ENCODE data around the gene AGXT.

Gene AGXT

GRCh38 chr2:240873098-240873788, 4.6 kb downstream of the AGXT start:
- H3K27ac ChIP-seq = no peak overlapping the region
- TF ChIP-seq, protein P1, sequence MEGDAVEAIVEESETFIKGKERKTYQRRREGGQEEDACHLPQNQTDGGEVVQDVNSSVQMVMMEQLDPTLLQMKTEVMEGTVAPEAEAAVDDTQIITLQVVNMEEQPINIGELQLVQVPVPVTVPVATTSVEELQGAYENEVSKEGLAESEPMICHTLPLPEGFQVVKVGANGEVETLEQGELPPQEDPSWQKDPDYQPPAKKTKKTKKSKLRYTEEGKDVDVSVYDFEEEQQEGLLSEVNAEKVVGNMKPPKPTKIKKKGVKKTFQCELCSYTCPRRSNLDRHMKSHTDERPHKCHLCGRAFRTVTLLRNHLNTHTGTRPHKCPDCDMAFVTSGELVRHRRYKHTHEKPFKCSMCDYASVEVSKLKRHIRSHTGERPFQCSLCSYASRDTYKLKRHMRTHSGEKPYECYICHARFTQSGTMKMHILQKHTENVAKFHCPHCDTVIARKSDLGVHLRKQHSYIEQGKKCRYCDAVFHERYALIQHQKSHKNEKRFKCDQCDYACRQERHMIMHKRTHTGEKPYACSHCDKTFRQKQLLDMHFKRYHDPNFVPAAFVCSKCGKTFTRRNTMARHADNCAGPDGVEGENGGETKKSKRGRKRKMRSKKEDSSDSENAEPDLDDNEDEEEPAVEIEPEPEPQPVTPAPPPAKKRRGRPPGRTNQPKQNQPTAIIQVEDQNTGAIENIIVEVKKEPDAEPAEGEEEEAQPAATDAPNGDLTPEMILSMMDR (conservative IDR thresholded peaks at IDR 0.05) = no peak

DNA sequence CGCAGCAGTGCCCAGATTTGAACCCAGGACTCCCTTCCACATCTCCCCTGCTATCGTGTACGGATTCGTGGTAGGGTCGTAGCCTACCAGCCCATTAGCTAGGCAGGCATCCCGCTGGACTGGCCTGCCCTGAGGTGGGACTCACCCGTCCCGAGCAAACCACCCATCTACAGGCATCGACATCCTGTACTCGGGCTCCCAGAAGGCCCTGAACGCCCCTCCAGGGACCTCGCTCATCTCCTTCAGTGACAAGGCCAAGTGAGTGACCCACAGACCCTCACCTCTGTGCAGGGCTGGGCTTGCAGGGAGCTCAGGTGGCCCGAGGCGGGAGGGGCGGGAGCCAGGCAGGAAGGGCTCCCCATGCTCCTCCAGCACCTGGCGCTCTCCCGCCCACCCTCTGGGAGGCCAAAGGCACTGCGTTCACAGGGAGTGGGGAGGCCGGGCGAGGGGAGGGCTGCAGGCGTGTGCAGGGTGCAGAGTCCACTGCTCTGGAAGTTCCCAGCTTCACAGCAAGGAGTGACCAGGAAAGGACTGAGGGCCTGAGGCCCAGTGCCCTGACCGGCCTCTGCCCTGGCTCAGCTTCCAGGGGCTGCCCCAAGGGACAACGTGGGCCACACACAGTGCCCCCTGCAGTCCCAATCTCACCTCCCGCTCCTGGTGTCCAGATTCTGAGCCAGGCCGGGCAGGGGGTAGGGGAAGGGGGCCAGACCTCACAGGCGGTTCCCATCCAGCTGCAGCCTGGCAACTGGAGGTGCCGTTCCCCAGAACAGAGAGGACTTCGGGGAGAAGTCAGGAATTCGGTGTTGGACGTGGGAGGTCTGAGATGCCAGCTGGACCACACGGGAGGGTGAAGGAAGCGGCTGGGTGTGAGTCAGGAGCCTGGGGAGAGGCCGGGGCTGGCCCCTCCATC, 5.4 kb downstream of the AGXT start:
- TF ChIP-seq, protein P1 (conservative IDR thresholded peaks at IDR 0.05) = no peak
- no peak overlapping the region for H3K27ac ChIP-seq

DNA sequence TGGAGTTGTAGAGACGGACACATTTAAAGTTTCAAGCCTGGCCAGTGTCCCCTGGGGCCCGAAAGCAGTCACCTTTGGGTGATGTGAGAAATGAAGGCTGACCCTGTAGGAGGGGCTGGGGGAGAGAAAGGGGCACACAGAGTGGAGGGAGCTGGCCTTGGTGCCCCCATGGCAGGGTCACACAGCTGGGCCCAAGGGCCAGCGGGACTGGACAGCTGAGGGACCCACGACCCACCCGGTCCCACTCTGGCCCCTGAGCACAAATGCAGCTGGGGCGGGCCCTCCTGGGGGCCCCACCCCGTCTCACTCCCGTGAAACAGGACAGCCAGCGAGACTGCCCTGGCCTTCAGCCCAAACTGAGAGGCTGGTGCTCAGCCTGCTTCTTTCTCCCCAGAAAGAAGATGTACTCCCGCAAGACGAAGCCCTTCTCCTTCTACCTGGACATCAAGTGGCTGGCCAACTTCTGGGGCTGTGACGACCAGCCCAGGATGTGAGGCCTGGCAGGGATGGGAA, 6.1 kb downstream of the AGXT start:
- TF ChIP-seq, protein P1 (conservative IDR thresholded peaks at IDR 0.05) = no peak
- H3K27ac ChIP-seq = no peak overlapping the region

DNA sequence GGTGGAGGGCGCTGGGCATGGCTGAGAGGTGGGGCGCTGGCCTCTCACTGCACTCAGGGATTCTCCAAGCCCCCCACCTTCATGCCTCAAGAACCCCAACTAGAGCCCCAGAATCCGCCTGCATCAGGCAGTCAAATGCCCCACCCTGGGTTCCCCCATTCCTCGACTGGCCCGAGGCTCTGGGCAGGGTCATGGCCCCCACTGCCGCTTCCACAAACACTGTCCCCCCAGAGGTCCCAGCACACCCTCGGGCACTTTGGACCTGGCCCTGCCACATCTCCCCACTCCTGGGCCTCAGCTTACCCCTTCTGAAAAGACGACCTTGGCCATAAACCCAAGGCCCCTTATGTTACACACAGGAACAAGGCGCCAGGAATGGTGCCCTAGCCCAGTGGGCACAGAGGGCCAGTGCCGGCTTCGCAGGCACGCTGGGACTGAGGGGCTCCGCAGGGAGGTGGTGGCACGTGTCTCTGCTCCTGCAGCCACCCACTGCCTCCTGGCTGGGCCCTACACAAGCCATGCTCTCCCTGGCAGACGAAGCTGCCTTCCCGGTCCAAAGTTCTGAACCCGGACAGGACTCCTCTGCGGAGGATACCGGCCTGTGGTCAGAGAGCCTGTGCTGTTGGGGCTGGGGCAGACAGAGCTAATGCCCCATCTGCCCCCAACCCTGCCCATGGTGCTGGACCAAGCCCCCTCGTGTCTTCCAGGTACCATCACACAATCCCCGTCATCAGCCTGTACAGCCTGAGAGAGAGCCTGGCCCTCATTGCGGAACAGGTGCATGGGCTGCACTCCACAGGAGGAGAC, 6.8 kb downstream of the AGXT start:
- H3K27ac ChIP-seq = no peak overlapping the region
- TF ChIP-seq, protein P1 (conservative IDR thresholded peaks at IDR 0.05) = no peak

GRCh38 chr2:240876035-240876474, 7.4 kb downstream of the AGXT start:
- TF ChIP-seq, protein P1 (conservative IDR thresholded peaks at IDR 0.05) = no peak

DNA sequence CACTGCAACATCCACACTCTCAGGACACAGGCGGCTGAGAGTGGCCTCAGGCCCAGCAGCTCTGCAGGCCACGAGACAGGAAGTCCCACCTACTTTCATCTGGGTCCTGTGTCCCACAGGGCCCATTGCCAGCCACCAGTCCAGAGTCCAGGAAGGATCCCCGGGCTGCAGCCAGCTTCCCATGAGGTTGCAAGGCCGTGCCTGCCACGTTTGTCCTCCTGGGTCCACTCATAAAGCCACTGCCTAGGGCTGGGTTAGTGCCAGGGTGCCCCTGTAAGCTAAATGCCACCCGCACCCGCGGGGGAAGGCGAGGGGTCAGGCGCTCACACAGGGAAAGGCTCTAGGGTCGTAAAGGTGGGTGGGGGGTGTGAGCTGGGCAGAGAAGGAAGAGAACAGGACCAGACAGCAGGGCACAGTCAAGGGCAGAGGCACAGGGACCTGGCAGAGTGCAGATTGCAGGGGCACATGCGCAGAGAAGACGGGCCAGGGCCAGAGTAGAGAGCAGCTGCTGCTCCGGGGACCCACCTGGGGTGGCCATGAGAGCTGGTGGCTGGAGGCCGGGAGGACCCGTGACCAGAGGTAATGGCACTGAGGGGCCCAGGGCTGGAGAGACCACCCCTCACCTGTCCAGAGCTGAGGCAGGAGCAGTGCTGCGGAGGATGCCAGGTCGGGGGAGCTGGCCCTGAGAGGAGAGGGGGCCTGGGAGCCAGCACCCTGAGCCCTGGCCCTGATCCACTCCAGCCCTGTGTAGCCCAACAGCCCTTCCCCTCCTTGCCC, 8.0 kb downstream of the AGXT start:
- H3K27ac ChIP-seq = no peak overlapping the region
- TF ChIP-seq, protein P1 (conservative IDR thresholded peaks at IDR 0.05) = no peak

More at GRCh38 chr2:240876035-240876474, 7.4 kb downstream of the AGXT start:
- H3K27ac ChIP-seq = no peak overlapping the region

Measured in VCaP (cell line).